ENCODE measurements around the gene NR2F2. TPM values are rescaled to one million over a fixed set of nuclear protein-coding genes. Genes with fewer than 3 reads are reported as not detected.

Gene NR2F2
- total RNA-seq, 4 donors from 2014 or later = 11.3 to 29.5 (median 18.4) TPM

- intact Hi-C loops (cut with DNase I; ENCODE audit: low total_unique reads) (no loop called here), in situ Hi-C loops (cut with MboI; ENCODE audit: low pct_ligation_motif_present in 1 of 4, low pct_unique_long_range_greater_than_20kb in 1 of 4, low sequenced_read_pairs in 3 of 4) (loop anchor here in 1 of 4 donors (25.0 kb wide), 1 partner anchor 932 kb away; no protein-coding TSS in a partner anchor)
Measured at GRCh38 chr15:96304839-96305238, 25.7 kb upstream of the NR2F2 start.

GRCh38 chr15:96306321-96306720, 24.2 kb upstream of the NR2F2 start:
- Histone ChIP-seq H3K4me3 (no peak overlapping the region), H3K36me3 (no peaks in the 10 kb centered on the region), H3K27ac (no peak overlapping the region), H3K9me3 (no peaks in the 10 kb centered on the region), H3K4me1 (no peaks in the 10 kb centered on the region), H3K27me3 (no peaks in the 10 kb centered on the region)
- 89 to 93% methylated on average over 1 of the region's 1 CpG for WGBS, 2 donors (ENCODE audit: low coverage in 1 of 2)
- no peak for DNase-seq
- intact Hi-C loops (cut with DNase I; ENCODE audit: low total_unique reads) = no loop called here
- TF ChIP-seq, protein P1, sequence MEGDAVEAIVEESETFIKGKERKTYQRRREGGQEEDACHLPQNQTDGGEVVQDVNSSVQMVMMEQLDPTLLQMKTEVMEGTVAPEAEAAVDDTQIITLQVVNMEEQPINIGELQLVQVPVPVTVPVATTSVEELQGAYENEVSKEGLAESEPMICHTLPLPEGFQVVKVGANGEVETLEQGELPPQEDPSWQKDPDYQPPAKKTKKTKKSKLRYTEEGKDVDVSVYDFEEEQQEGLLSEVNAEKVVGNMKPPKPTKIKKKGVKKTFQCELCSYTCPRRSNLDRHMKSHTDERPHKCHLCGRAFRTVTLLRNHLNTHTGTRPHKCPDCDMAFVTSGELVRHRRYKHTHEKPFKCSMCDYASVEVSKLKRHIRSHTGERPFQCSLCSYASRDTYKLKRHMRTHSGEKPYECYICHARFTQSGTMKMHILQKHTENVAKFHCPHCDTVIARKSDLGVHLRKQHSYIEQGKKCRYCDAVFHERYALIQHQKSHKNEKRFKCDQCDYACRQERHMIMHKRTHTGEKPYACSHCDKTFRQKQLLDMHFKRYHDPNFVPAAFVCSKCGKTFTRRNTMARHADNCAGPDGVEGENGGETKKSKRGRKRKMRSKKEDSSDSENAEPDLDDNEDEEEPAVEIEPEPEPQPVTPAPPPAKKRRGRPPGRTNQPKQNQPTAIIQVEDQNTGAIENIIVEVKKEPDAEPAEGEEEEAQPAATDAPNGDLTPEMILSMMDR (IDR thresholded peaks at IDR 0.05) = no peak
- TF ChIP-seq POLR2A (IDR thresholded peaks at IDR 0.05) (no peak), EP300 (IDR thresholded peaks at IDR 0.05; ENCODE audit: low read depth) (no peak), POLR2AphosphoS5 (IDR thresholded peaks at IDR 0.05) (no peak)
- in situ Hi-C loops (cut with MboI; ENCODE audit: low pct_ligation_motif_present in 1 of 4, low pct_unique_long_range_greater_than_20kb in 1 of 4, low sequenced_read_pairs in 3 of 4) = loop anchor here in 1 of 4 donors (25.0 kb wide), 1 partner anchor 931 kb away; no protein-coding TSS in a partner anchor

More at GRCh38 chr15:96304839-96305238, 25.7 kb upstream of the NR2F2 start:
- no peaks in the 10 kb centered on the region for H3K36me3 ChIP-seq
- no peaks in the 10 kb centered on the region for H3K4me1 ChIP-seq
- TF ChIP-seq EP300 (IDR thresholded peaks at IDR 0.05; ENCODE audit: low read depth) (no peak), POLR2AphosphoS5 (IDR thresholded peaks at IDR 0.05) (no peak), POLR2A (IDR thresholded peaks at IDR 0.05) (no peak)
- 90% methylated on average over 3 of the region's 3 CpGs; no CpG with 5 or more reads in 1 of the 2 donors for WGBS, 2 donors (ENCODE audit: low coverage in 1 of 2)
- no peaks in the 10 kb centered on the region for H3K9me3 ChIP-seq
- no peak overlapping the region for H3K27ac ChIP-seq
- no peaks in the 10 kb centered on the region for H3K27me3 ChIP-seq
- no peak overlapping the region for H3K4me3 ChIP-seq
- no peak for DNase-seq

GRCh38 chr15:96307856-96308394, 22.6 kb upstream of the NR2F2 start:
- Histone ChIP-seq H3K36me3 (no peaks in the 10 kb centered on the region), H3K27ac (no peak overlapping the region), H3K9me3 (no peaks in the 10 kb centered on the region), H3K4me1 (no peaks in the 10 kb centered on the region), H3K27me3 (peaks cover 7% of the 10 kb centered on the region), H3K4me3 (no peak overlapping the region)
- in situ Hi-C loops (cut with MboI; ENCODE audit: low pct_ligation_motif_present in 1 of 4, low pct_unique_long_range_greater_than_20kb in 1 of 4, low sequenced_read_pairs in 3 of 4) = loop anchor here in 1 of 4 donors (25.0 kb wide), 1 partner anchor 929 kb away; no protein-coding TSS in a partner anchor
- 67 to 75% methylated on average over 5 of the region's 5 CpGs for WGBS, 2 donors (ENCODE audit: low coverage in 1 of 2)
- intact Hi-C loops (cut with DNase I; ENCODE audit: low total_unique reads) = no loop called here
- no peak for TF ChIP-seq EP300 (IDR thresholded peaks at IDR 0.05; ENCODE audit: low read depth)
- no peak for TF ChIP-seq POLR2A (IDR thresholded peaks at IDR 0.05)
- TF ChIP-seq, protein P1 (IDR thresholded peaks at IDR 0.05) = no peak
- TF ChIP-seq POLR2AphosphoS5 (IDR thresholded peaks at IDR 0.05) = no peak
- no peak for DNase-seq

GRCh38 chr15:96309143-96309660, 21.3 kb upstream of the NR2F2 start:
- Histone ChIP-seq H3K4me1 (no peaks in the 10 kb centered on the region), H3K4me3 (no peak overlapping the region), H3K27me3 (peaks cover 12% of the 10 kb centered on the region), H3K36me3 (no peaks in the 10 kb centered on the region), H3K27ac (no peak overlapping the region), H3K9me3 (no peaks in the 10 kb centered on the region)
- intact Hi-C loops (cut with DNase I; ENCODE audit: low total_unique reads) (no loop called here), in situ Hi-C loops (cut with MboI; ENCODE audit: low pct_ligation_motif_present in 1 of 4, low pct_unique_long_range_greater_than_20kb in 1 of 4, low sequenced_read_pairs in 3 of 4) (loop anchor here in 1 of 4 donors (25.0 kb wide), 1 partner anchor 928 kb away; no protein-coding TSS in a partner anchor)
- TF ChIP-seq POLR2AphosphoS5 (IDR thresholded peaks at IDR 0.05) = no peak
- DNase-seq = no peak
- WGBS, 2 donors (ENCODE audit: low coverage in 1 of 2) = 43 to 61% methylated on average over 5 of the region's 5 CpGs

- TF ChIP-seq POLR2AphosphoS5 (IDR thresholded peaks at IDR 0.05) = no peak
- no peak for TF ChIP-seq EP300 (IDR thresholded peaks at IDR 0.05; ENCODE audit: low read depth)
- TF ChIP-seq POLR2A (IDR thresholded peaks at IDR 0.05) = no peak
- TF ChIP-seq, protein P1 (IDR thresholded peaks at IDR 0.05) = no peak
- Histone ChIP-seq H3K27ac (no peak overlapping the region), H3K4me1 (no peaks in the 10 kb centered on the region), H3K36me3 (no peaks in the 10 kb centered on the region), H3K4me3 (no peak overlapping the region), H3K9me3 (no peaks in the 10 kb centered on the region), H3K27me3 (peaks cover 20% of the 10 kb centered on the region)
- 50 to 69% methylated on average over 5 of the region's 5 CpGs for WGBS, 2 donors (ENCODE audit: low coverage in 1 of 2)
- in situ Hi-C loops (cut with MboI; ENCODE audit: low pct_ligation_motif_present in 1 of 4, low pct_unique_long_range_greater_than_20kb in 1 of 4, low sequenced_read_pairs in 3 of 4) = loop anchor here in 1 of 4 donors (25.0 kb wide), 1 partner anchor 926 kb away; no protein-coding TSS in a partner anchor
- intact Hi-C loops (cut with DNase I; ENCODE audit: low total_unique reads) = no loop called here
- no peak for DNase-seq
Measured at GRCh38 chr15:96311256-96311955, 19.1 kb upstream of the NR2F2 start.

Measured in transverse colon (tissue), 4 donors.